LNCAP (cell line): ENCODE measurements around the gene SLC35F2.

Experiments used
- CTCF ChIP-seq: fragments of 450-650 bp; IDR thresholded peaks from 2 replicates; pipeline ENCODE4 v1.5.1; 2017; ENCODE audit warnings: mild to moderate bottlenecking

The SLC35F2 gene

GRCh38 chr11:107816028-107816427, 42.6 kb downstream of the SLC35F2 start:
- no peak for TF ChIP-seq CTCF

GRCh38 chr11:107810875-107811274, 47.7 kb downstream of the SLC35F2 start:
- no peak for TF ChIP-seq CTCF

GRCh38 chr11:107808521-107808920, 50.1 kb downstream of the SLC35F2 start:
- no peak for TF ChIP-seq CTCF

GRCh38 chr11:107804971-107805370, 53.6 kb downstream of the SLC35F2 start:
- TF ChIP-seq CTCF: no peak

- TF ChIP-seq CTCF: no peak
Measured at GRCh38 chr11:107804211-107804610, 54.4 kb downstream of the SLC35F2 start.

- no peak for TF ChIP-seq CTCF
Measured at GRCh38 chr11:107801641-107802040, 56.9 kb downstream of the SLC35F2 start.

- TF ChIP-seq CTCF: peak; percentile 96
Measured at GRCh38 chr11:107799218-107799859, 59.2 kb downstream of the SLC35F2 start.

- no peak for TF ChIP-seq CTCF
Measured at GRCh38 chr11:107792049-107792443, 66.5 kb downstream of the SLC35F2 start.
